Raji (cell line): ENCODE data around the gene SEPTIN12.

Experiments
- POLR2A ChIP-seq: IDR thresholded peaks from 2 replicates; pipeline ENCODE4 v1.6.1; 2011; ENCODE audit warnings: low read depth, low read length, control low read depth; ENCODE audit not compliant: insufficient read depth

Gene SEPTIN12

DNA sequence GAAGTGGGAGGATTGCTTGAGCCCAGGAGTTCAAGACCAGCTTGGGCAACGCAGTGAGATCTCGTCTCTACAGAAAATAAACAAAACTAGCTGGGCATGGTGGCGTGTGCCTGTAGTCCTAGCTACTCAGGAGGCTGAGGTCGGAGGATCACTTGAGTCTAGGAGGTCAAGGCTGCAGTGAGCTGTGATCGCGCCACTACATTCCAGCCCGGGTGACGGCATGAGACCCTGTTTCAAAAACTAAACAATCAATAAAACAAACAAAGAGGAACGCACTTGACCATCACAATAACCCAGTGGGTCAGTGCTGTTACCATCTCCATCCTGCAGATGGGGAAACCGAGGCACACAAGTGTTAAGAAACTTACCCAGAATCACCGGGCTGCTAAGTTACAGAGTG lies 34.9 kb downstream of the SEPTIN12 start:
- no peak for TF ChIP-seq POLR2A

DNA sequence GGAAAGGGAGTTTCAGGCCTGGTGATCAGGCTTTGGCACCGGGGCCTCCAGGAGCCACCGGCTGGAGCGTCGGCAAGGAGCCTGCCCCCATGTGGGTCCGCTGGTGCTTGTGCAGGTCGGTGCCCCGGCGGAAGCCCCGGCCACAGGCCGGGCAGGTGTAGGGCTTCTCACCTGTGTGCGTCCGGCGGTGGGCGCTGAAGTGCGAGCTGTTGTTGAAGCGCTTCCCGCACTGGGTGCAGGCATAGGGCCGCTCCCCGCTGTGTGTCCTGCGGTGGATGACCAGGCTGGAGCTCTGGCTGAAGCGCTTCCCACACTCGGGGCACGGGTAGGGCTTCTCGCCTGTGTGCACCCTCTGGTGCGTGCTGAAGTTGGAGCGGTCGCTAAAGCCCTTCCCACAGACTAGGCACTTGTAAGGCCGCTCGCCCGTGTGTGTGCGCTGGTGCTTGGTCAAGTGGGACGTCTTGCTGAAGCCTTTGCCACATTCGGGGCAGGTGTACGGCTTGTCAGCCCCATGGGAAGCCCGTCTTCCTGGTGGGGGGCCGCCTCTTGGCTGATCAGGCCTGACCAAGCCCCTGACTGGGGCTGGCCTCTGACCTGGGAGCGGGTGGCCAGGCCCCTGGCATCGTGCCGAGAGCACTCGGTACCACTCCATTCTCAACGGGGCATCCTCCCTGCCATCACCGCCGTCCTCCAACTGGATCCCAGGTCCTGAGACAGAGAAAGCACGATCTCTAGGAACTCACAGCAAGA lies 35.6 kb downstream of the SEPTIN12 start:
- TF ChIP-seq POLR2A: no peak

DNA sequence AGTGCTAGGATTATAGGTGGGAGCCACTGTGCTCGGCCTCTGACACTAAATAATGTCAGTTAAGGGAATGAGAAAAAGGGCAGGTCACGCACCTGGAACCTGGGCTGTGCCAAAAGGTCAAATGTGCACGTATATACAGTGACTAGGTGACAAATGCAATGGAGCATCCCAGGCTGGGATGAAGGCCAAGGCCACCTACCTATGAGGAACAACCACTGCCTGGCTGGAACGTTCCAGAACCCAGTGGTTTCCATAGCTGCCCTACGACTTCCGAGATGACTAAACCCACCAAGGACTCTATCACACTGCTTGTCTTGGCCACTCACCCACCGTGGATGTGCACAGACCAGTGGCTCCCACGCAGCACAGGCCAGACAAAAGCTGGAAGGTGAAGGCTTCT lies 37.2 kb downstream of the SEPTIN12 start:
- TF ChIP-seq POLR2A: no peak

DNA sequence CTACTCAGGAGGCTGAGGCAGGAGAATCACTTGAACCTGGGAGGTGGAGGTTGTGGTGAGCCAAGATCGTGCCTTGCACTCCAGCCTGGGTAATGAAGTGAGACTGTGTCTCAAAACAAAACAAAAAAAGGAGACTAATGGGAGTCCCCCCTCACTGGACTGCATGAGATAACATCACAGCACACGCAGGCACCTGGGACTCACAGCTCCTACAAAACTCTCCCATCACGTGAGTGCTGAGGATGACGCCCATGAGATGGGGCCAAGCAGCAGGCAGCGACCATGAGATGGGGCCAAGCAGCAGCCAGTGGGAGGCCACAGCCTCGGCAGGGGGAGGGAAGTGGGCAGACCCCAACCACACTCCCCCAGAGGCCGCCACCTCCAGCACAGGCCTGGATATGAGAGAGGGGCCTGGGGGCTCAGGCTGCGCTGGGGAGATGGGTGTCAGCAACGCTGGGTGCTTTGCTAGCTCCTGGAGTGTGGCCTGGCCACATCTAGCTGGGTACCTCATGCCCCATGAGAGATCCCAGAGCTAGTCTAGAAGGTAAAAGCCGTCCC lies 38.4 kb downstream of the SEPTIN12 start:
- TF ChIP-seq POLR2A: no peak

DNA sequence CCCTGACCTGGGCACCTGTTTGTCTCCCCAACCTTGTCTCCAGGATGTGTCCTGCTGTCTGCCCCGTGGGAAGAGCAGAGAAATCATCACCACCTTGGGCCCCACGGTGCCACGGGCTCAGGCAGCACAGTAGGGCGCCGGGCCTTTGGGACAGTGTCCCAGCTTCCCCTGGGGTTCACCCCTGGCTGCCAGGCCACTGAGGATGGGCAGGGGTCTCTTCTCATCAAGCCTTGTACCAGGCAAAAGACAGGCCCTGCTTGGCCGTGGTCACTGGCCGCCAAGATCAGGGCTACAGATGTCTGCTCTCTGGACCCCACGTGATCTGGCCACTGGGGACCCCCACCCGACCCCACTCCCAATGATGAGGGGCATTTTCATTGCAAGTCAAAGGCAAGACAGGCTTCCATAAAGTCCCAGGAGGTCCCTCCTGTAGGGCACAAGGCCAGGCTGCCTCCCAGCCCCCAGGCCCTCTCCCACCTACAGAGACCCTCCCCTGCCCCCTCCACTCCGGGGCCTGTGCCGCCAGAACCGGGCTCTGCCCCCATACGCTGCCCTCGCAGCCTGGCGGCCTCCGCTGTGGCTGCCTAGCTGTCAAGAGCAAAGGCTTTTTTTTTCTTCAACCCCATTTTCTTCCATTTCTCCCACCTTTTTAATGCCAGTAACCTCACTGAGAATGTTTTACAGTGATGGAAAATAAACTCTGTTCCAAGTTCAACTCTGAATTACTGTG lies 39.3 kb downstream of the SEPTIN12 start:
- no peak for TF ChIP-seq POLR2A

DNA sequence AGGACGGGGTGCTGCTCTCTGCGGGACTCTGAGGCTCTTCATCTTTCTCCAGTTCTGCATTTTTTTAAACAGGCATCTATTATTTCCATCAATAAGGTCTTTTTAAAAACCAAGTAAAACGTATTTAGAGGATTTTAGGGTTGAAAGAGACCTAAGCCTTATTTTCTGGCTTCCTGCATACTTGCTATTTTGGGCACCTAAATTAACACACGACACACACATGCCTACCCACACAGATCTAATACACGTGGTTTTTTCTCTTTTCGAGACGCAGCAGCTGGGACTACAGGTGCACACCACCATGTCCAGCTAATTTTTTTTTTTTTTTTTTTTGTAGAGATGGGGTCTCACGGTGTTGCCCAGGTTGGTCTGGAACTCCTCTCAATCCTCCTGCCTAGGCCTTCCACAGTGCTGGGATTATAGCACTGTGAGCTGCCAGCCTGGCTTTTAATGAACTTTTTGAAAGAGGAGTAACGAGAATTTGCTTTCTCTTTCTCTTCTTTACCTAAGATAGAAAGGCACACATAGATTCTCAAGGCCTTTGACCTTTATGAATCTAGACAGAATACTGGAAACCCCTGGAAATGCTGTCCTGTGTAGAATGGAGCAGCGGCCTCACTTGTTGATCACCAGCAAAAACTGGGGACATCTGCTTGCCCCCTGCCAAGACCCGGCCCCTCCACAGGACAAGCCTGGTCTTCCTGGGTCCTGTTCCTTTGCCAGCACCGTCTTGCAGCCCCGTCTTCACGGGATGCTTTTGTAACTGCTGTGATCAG lies 40.1 kb downstream of the SEPTIN12 start:
- TF ChIP-seq POLR2A: no peak

DNA sequence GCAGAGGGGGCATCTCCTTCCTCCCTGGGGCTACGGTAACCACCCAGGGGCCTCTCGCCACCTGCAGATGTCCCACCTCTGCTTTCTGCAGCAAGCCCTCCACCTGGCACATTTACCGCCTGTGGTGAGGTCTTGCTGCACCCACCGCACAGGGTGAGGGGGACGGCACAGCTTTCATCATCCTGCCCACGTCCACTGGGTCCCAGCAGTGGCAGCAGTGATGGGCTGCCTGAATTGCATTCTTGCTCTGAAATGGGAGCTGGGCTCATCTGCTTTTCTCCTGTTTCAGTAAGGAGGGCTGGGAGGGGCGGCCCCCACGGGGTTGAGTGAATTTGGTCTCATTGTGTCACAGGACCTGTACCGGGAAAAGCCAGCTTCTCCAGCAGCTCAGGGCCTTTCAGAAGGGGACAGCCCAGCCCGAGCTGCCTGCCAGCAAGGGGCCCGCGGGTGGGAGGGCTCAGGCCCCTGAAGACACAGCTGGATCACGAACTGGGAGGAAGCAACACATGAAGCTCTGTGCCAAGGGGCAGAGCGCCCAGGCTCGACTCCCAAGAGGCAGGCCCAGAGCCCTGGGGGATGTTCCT lies 41.1 kb downstream of the SEPTIN12 start:
- TF ChIP-seq POLR2A: no peak

DNA sequence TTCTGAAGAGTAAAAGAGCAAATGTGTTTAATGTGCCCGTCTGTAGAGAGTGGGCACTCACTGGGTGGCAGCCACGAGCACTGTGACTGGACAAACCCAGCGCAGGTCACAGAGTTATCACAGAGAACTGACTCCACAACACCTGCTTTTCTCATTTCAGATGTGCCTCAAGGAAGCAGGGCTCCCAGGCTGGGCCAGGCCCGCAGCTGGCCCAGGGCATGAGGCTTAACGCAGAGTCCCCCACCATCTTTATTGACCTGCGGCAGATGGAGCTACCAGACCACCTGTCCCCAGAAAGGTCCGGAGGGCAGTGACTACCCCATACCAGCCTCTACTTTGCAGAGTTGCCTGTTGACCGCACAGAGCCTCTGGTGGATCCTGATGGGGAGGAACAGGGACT lies 41.9 kb downstream of the SEPTIN12 start:
- no peak for TF ChIP-seq POLR2A

DNA sequence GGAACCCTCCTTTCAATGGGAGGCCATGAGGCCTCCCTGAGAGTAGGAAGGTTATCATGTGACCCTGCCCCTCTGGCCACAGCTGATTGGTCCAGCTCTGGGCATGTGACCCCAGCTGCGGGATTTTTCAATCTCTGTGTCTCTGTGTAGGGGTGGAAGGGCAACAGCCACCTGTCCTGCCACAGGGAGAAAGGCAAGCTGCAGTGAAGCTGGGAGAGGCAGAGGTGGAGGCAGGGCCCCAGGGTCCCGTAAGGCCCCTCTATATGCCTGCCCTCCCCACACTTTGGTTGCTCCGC lies 42.9 kb downstream of the SEPTIN12 start:
- no peak for TF ChIP-seq POLR2A

DNA sequence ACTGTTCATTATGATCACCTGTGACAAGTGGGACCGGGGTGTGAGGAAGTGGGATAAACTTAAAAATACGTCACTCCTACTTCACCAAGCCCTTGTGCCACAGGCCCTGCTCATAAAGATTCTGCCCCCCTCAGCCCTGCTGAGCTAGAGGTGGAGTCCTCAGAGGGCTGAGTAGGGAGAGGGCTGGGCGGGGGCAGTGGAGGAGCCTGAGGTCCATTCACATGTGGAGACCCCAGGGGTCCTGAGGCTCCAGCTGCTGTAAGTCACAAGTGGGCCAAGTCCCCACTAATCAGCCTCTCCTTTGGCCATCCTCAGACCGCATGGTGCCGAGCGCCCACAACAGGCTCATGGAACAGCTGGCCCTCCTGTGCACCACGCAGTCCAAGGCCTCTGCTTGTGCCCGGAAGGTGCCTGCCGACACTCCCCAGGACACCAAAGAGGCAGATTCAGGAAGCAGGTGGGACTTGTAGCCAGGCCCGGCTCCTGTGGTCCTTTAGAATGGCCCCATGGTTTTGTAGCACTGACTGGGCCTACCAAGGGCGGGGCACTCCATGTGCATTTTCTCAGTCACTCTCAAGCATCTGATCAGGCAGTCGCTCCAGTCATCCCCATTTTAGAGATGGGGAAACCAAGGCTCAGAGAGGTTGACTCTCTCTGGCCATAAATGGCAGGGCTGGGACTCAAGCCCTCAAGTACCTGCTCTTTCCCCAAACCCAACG lies 43.4 kb downstream of the SEPTIN12 start:
- TF ChIP-seq POLR2A: no peak

DNA sequence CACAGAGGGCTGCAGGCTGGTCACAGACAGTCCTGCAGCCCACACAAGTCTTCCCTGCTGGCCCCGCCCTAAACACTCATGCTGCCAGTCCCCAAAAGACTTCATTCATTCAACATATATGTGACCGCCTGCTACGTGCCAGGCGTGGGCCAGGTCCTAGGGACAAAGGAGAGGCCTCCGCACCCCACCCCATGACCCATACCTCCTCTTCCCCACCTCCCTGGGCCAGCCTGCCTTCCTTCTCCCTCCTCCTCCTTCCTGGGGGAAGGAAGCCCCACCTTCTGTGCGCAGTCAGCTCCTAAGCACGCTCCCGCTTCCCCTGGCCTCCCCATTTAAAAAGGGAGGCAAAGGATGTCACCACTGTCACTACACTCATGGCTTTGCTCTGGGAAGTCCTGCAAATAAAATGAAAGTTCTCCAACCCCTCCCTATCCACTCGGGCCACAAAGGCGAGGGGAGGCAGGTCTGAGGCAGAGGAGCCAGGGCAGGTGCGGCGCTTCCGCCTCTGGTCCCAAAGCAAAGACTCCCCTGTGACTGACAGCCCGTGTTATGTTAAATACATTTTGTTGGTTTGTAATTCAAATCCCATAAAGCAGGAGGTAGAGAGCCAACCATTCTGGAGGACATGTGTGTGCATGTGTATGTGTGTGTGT lies 44.8 kb downstream of the SEPTIN12 start:
- no peak for TF ChIP-seq POLR2A

DNA sequence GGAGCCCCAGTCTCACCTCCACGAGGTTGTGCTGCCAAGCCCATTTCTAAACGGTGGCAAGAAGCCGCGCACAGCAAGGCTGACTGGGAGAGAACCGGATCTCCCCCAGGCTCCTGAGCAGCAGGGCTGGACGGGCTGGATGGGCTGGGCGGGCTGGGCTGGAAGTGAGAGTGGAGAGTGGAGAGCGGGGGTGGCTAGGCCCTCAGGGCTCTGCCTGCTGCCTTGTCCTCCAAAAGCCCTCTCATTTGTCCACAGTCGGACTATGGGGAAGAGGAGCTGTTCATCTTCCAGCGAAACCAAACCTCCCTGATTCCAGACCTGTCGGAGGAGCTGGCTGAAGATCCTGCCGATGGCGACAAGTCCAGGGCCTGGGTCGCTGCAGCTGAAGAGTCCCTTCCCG lies 50.6 kb downstream of the SEPTIN12 start:
- TF ChIP-seq POLR2A: no peak

DNA sequence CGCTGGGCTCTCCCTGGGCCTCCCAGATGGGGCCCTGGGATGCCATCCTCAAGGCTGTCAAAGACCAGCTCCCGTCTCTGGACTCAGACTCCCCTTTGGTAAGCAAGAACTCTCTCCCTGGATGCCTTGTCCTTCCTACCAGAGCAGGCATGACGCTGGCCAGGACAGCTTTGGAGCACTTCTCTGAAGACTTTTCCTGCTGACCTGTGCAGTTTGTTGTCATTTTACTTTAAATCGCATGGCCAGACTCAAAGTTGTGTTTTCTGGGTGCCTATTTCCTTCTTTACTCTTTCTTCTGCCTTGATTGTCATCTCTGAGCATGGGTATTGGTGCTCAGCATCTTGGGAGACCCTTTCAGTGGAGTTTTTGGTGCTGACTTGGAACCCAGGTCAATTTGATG lies 51.6 kb downstream of the SEPTIN12 start:
- TF ChIP-seq POLR2A: no peak
